ENCODE results near the gene SMARCA5. TPM values are rescaled to one million over a fixed set of nuclear protein-coding genes. Genes with fewer than 3 reads are reported as not detected.

The SMARCA5 gene, protein sequence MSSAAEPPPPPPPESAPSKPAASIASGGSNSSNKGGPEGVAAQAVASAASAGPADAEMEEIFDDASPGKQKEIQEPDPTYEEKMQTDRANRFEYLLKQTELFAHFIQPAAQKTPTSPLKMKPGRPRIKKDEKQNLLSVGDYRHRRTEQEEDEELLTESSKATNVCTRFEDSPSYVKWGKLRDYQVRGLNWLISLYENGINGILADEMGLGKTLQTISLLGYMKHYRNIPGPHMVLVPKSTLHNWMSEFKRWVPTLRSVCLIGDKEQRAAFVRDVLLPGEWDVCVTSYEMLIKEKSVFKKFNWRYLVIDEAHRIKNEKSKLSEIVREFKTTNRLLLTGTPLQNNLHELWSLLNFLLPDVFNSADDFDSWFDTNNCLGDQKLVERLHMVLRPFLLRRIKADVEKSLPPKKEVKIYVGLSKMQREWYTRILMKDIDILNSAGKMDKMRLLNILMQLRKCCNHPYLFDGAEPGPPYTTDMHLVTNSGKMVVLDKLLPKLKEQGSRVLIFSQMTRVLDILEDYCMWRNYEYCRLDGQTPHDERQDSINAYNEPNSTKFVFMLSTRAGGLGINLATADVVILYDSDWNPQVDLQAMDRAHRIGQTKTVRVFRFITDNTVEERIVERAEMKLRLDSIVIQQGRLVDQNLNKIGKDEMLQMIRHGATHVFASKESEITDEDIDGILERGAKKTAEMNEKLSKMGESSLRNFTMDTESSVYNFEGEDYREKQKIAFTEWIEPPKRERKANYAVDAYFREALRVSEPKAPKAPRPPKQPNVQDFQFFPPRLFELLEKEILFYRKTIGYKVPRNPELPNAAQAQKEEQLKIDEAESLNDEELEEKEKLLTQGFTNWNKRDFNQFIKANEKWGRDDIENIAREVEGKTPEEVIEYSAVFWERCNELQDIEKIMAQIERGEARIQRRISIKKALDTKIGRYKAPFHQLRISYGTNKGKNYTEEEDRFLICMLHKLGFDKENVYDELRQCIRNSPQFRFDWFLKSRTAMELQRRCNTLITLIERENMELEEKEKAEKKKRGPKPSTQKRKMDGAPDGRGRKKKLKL
- total RNA-seq, result 10 to 100 TPM; 27.4 to 93.5 (median 58.3) TPM

- ATAC-seq (ENCODE audit: low FRiP score in 2 of 2), result peak; percentile 97 to 99
- WGBS, 2 donors, result 0% methylated on average over 20 to 67 of the region's 86 CpGs
Observed at GRCh38 chr4:143513314-143514168, at the start of gene SMARCA5. TSS of gene SMARCA5 (plus strand) at chr4:143513702. CDS start at chr4:143513925, 223 bp downstream.

DNA sequence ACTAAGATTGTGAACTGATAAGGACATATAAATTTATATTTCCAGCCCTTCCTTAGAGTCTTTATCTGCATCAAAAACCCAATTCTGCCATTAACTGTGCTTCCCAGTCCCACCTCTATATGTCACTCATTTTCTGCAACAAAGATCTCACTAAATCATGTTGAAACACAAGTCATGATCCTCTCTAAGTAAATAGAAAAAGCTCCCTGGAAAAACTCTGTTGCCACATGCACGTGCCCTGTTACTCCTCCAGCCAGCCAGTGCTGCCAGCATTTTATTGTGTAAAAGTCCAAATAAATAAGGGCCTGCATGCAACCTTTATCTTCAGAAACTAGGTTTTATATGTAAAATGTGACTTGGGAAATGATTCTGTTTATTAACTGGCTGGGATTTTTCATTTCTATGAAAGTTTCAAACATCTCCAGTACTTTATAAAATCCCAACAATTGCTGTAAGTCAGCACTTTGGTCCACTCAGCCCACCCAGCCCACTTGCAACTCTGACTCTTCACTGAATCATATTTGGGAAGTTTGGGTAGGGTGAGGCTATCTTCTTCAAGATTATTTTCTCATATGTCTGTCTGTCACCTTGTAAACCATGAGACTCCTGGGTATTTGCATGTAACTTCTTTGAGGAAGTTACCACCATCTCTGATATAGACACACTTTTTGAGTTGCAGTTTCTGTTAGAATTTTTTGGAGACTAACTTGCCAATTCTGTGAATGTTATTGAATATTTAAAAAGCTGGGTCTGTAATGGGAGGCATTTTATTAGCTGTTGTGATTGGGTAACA, 40.0 kb upstream of the SMARCA5 start:
- ATAC-seq (ENCODE audit: low FRiP score in 2 of 2), result no peak
- Histone ChIP-seq H3K4me3 (no peak overlapping the region), H3K27me3 (no peaks in the 10 kb centered on the region), H3K9me3 (no peaks in the 10 kb centered on the region), H3K36me3 (peaks cover 2 to 29% (median 5%) of the 10 kb centered on the region in 4 donors), H3K27ac (no peak overlapping the region), H3K4me1 (no peaks in the 10 kb centered on the region)
- 77 to 96% methylated on average over 1 of the region's 1 CpG for WGBS, 2 donors
- TF ChIP-seq POLR2AphosphoS5 (IDR thresholded peaks at IDR 0.05), result no peak
- TF ChIP-seq EP300 (IDR thresholded peaks at IDR 0.05), result no peak
- TF ChIP-seq, protein P1, sequence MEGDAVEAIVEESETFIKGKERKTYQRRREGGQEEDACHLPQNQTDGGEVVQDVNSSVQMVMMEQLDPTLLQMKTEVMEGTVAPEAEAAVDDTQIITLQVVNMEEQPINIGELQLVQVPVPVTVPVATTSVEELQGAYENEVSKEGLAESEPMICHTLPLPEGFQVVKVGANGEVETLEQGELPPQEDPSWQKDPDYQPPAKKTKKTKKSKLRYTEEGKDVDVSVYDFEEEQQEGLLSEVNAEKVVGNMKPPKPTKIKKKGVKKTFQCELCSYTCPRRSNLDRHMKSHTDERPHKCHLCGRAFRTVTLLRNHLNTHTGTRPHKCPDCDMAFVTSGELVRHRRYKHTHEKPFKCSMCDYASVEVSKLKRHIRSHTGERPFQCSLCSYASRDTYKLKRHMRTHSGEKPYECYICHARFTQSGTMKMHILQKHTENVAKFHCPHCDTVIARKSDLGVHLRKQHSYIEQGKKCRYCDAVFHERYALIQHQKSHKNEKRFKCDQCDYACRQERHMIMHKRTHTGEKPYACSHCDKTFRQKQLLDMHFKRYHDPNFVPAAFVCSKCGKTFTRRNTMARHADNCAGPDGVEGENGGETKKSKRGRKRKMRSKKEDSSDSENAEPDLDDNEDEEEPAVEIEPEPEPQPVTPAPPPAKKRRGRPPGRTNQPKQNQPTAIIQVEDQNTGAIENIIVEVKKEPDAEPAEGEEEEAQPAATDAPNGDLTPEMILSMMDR (IDR thresholded peaks at IDR 0.05), result no peak
- TF ChIP-seq POLR2A (IDR thresholded peaks at IDR 0.05), result no peak
- DNase-seq, result no peak

More at GRCh38 chr4:143513314-143514168, at the start of gene SMARCA5:
- peaks cover 0 to 3% (median 0%) of the 10 kb centered on the region in 4 donors for H3K27me3 ChIP-seq
- peak within 1 kb of the TSS; percentile 56 to 97 (median 86) for H3K4me3 ChIP-seq
- TF ChIP-seq EP300 (IDR thresholded peaks at IDR 0.05) (no peak), POLR2AphosphoS5 (IDR thresholded peaks at IDR 0.05) (peak; percentile 82 to 97), POLR2A (IDR thresholded peaks at IDR 0.05) (peak in 3 of 4 donors; percentile 90 to 97 (median 93))
- TF ChIP-seq, protein P1 (IDR thresholded peaks at IDR 0.05), result peak in 1 of 6 experiments; percentile 15
- peak within 1 kb of the TSS; percentile 91 to 99 (median 98) for H3K27ac ChIP-seq
- peak; percentile 96 to 98 for DNase-seq
- H3K36me3 ChIP-seq, result peaks cover 0 to 13% (median 3%) of the 10 kb centered on the region in 4 donors
- H3K9me3 ChIP-seq, result no peaks in the 10 kb centered on the region
- peaks cover 12 to 40% (median 33%) of the 10 kb centered on the region in 4 donors for H3K4me1 ChIP-seq

GRCh38 chr4:143477487-143477886, 36.0 kb upstream of the SMARCA5 start:
- Histone ChIP-seq H3K27me3 (no peaks in the 10 kb centered on the region), H3K4me3 (no peak overlapping the region), H3K4me1 (peaks cover 0 to 4% (median 0%) of the 10 kb centered on the region in 4 donors), H3K36me3 (peaks cover 0 to 6% (median 0%) of the 10 kb centered on the region in 4 donors), H3K27ac (no peak overlapping the region), H3K9me3 (no peaks in the 10 kb centered on the region)
- TF ChIP-seq, protein P1 (IDR thresholded peaks at IDR 0.05), result no peak
- TF ChIP-seq POLR2A (IDR thresholded peaks at IDR 0.05) (no peak), POLR2AphosphoS5 (IDR thresholded peaks at IDR 0.05) (no peak), EP300 (IDR thresholded peaks at IDR 0.05) (no peak)
- 88 to 89% methylated on average over 2 of the region's 2 CpGs for WGBS, 2 donors
- ATAC-seq (ENCODE audit: low FRiP score in 2 of 2), result no peak
- no peak for DNase-seq
